Stimulated activated naive CD4-positive, alpha-beta T cell (primary cell): Measurements from ENCODE around the gene ADAT2.

ENCODE experiments used
- DNase-seq, 6 experiments: peaks; one replicate each; lab custom pipeline; 2025; lab: John Stamatoyannopoulos, UW

The ADAT2 gene

GRCh38 chr6:143441680-143442545 lies 8.6 kb downstream of the ADAT2 start:
- DNase-seq, result no peak

GRCh38 chr6:143441010-143441409 lies 9.5 kb downstream of the ADAT2 start:
- DNase-seq, result no peak

- no peak for DNase-seq
Observed at GRCh38 chr6:143432588-143432987, 17.9 kb downstream of the ADAT2 start.

DNA sequence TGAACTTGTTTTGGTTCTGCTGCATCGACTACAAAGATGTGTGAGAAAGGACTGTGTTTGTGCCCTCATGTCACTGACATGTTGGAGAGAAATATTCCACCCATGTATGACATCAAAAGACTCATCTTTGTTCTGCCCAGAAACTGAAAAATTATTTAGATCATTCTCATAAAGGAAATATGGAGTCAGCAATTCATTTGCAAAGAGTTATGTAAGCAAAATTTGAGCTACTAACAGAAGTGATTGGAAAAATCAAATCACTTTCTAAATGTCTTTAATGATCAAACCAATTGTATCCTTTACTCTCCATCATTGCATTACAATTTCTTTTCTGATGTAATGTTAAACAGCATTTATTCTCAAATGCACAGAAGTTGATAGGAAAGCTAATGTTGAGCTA lies 19.3 kb downstream of the ADAT2 start:
- no peak for DNase-seq

GRCh38 chr6:143429970-143430369 lies 20.5 kb downstream of the ADAT2 start:
- no peak for DNase-seq

DNA sequence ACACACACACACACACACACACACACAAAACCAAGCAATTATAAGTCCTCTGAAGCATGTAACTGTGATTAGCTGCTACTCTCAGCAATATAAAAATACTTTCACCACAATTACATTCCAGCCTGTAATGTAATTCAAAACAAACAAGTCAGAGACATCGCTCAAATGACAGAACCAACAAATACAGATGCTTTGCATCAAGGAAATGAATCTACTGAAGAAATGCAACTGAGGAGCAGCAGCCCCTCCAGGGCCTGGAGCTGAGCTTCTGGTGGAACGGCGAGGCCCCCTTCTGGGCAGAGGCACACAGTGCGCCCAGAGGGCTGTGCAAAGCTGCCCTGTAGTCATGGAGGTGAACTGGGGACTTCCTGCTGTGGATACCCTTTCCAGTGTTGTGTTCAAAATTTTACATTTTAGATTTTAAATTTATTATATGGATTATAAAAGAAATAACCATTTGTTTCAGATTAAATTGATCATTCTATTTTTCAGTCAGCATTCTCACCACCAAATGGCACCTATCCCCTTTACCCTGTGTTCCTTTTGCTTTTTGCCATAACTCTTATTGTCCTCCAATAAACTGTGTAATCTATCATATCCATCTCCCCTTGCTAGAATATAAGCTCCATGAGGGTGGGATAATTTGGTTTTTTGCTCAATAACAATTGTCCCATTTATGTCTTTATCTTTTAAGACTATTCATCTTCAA lies 23.2 kb downstream of the ADAT2 start:
- DNase-seq, result peak; percentile 54 to 73 (median 61)

DNA sequence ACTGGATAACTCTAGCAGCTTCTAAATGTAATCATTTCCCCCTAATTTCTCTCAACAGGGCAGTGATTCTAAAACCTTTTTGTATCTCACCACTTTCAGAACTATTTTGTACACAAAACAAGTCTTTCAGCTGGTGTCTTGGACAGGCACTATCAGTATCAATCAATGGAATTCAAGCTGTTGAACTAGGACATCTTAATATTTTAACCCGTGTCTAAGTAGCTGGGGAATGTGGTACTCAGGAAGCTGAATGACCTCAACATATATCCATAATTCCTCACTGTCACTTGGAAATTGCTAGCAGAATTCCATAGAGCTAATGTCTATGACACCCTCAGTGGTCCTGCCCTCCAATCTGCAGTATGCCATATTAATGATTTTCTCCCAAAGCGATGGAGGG lies 24.5 kb downstream of the ADAT2 start:
- DNase-seq, result no peak

DNA sequence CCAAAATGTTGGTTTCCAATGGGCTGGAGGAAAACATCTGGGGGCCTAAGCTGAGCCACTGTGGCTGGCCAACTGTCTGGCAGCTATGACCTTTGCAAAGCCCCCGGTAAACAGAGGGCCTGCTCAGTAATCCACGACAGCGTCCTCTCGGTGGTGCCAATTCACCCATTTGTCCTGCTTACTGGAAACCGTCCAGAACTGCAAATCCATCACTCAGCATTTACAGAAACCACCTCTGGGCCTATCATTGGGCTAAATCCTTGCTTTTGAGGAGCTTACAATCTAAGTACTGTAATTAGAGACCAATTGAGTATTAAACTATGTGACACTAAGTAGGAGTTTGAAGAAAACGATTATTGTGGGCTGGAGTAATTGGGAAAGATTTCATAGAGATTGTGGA lies 31.0 kb downstream of the ADAT2 start:
- DNase-seq, result no peak

DNA sequence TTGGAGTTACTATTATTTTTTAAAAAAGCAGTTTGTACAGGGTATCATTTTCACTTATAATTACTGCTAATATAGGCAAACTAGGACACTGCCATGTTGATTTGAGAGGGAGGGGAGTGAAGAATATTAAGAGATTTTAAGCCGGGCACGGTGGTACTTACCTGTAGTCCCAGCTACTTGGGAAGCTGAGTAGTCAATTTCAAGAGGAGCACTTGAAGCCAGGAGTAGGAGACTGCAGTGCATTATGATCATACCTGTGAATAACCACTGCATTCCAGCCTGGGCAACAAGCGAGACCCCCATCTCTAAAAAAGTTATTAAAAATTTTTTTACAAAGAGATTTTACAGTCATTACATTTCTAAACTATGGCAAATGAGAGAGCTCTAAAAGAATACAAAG lies 35.7 kb downstream of the ADAT2 start:
- DNase-seq, result no peak

- no peak for DNase-seq
Observed at GRCh38 chr6:143410859-143411270, 39.6 kb downstream of the ADAT2 start.

DNA sequence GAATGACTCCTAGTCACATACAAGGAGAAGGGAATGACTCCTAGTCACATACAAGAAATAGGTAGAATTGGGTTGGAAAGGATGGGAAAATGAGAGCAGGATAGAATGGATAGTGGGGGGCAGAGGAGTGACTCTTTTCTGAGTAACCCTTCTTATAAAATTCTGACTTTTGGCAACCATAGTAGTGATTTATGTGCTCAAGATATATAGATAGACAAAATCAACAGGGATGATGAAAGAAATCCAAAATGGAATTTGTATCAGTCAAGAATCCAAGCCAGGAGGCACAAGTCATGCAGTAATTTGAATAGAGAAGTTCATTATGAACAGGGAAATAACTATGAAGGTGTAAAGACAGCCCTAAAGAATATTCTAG lies 41.7 kb downstream of the ADAT2 start:
- DNase-seq, result no peak

- DNase-seq, result no peak
Observed at GRCh38 chr6:143408151-143408786, 42.2 kb downstream of the ADAT2 start.

GRCh38 chr6:143406673-143407072 lies 43.8 kb downstream of the ADAT2 start:
- no peak for DNase-seq

DNA sequence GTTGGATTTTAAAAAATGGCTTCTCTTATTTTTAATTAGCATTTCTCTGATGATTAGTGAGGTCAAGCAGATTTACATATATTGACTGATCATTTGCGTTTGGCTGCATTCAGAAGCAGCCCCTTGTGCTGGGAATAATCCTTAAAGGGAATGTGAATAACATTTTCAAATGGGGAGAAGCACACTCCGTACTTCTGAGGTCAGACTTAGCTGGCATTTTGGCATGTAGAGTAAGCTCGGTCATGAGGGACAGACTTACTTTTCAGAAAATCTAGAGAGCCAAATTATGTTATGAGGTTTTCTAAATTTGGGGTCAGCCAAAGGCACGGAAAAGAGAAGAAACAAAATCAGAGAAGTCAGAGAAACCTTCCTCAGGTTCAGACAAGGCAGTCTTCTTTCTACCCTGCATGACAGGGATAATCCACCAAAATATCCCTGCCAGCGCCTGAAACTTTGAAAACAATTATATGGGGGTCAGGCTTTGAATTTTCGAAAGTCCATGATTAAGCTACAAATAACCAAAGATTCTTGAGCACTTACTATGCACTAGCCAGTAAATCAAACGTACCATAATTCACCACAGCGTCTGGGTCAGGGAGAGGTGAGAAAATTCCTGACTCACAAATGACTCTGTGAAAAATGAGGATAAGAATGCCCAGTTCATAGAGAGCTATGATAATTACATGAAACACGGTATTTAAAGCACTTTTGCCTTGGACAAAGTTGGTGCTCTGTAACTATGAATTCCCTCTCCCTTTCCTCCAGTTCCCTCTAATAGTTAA lies 44.9 kb downstream of the ADAT2 start:
- DNase-seq, result no peak

DNA sequence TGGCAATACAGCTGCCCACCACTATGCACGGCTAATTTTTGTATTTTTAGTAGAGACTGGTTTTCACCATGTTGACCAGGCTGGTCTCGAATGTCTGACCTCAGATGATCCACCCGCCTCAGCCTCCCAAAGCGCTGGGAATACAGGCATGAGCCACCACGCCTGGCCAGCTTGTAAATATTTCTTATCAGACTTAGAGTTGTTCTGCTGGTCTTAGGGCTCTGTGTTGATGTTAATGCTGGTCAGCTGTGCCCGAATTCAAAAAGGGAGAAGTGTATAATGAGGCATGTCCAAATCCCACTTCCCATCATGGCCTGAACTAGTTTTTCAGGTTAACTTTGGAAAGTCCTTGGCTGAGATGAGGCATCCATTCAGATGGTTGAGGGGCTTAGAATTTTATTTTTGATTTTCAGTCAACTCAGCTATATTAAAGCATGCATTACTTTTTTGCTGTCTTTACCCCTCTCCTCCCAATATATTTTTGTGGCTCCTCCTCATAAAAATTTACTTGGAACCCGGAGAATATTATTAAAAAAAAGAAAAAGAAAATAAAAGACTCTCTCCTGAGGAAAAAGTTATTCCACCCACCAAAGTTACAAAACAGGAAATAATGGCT lies 47.7 kb downstream of the ADAT2 start:
- no peak for DNase-seq

GRCh38 chr6:143401636-143402370 lies 48.7 kb downstream of the ADAT2 start:
- no peak for DNase-seq

DNA sequence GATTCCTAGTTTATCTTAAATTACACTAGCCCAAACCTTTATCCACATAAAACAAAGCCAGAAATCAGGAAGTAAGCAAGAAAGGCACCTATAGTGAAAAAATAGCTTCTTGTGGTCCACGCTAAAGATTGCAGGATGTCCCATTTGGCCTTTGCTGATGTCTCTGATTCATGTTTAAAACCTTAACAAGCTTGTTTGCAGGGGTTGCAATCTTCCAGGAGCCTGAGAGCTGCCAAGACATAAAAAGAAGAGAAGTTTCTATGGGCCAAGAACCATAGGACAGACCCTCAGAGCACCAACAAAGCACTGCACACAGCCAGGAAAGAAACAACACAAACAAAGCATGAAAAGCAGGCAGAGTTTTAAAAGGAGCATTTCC lies 49.4 kb downstream of the ADAT2 start:
- no peak for DNase-seq

- peak in 1 of 6 experiments; percentile 15 for DNase-seq
Observed at GRCh38 chr6:143400258-143401067, 50.0 kb downstream of the ADAT2 start.

DNA sequence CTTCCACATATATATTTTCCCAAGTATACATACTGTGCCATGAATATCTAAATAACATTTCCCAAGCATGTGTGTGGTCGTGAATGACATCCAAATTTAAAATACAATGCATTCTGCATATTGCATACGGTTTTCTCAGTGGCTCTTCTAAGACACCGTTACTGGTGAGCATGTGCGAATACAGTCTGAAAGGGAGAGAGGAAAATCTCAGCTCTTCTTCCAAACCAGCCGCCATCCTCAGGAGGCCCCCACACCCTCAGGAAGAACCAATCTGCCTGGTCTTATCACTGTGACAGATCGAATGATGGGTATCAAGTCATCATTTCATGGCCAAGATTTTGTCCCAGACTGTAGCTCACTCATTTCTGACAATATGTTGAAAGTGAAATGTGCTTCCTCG lies 50.7 kb downstream of the ADAT2 start:
- DNase-seq, result no peak

DNA sequence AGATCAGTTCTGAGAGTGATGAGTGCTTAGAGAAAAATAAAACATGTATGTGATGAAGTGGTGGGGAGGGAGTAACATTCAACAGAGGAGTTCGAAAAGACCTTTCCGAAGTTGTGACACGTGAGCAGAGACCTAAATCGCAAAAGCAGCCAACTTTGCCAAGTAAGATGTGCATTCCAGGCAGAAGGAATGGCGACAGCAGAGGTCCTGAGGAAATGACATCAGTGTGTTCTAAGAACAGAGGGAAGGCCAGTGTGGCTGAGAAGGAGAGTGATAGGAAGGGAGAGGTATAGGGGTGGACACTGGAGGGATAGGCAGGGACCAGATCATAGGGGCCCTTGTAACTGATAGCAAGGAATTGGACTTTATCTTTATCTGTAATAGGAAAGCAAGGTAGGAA lies 51.3 kb downstream of the ADAT2 start:
- no peak for DNase-seq
